HG02885 (cell line): Measurements from ENCODE around the gene COQ2.
A peak's percentile ranks its signal among the peaks of the same experiment; 100 is the strongest.

Experiments used
- ATAC-seq: cut with Tn5 transposase; IDR thresholded peaks from one replicate; pipeline ENCODE4 v1.9.1; 2021; ENCODE audit warnings: mild to moderate bottlenecking; ENCODE audit not compliant: unreplicated experiment, poor library complexity

The COQ2 gene

DNA sequence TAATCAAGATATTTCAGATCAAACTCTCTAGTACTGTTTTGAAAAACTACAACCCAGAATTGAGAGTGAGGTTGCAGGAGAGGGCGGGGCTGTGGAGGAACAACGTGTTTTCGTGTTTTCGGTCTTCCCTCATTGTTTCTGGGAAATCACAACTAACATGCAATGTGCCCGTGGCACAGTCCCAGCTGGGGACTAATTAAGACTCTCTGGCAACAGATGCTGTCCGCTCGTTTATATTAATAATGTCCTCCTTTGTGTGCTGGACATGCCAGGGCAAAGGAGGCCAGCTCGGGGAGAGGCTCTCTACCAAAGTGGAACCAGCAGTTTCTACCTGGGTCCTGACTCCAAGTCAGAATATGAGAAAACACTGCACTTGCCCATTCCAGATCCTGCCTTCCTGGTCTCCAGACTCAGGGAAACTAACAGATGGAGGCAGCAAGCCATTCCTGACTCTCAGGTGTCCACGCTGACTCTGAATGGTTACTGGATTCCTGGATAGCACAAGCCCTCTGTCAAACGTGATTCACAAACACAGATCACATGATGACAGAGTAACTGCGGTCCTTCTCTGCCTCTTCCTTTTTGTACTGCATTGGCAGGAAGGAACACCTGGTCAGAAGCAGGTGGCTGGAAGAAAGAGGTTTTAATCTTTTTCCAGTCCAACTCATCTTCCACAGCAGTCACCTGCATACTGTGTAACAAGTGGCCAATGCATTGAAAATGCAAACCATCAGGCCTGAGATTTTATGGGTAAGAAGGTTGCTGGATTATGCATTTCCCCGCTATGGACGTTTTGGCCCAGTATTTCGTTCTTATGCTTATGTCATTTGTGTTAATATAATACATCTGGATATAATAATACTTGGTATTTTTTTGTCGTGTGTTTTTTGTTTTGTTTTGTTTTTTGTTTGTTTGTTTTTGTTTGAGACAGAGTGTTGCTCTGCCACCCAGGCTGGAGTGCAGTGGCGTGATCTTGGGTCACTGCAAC lies 65.0 kb downstream of the COQ2 start:
- peak; percentile 24 for ATAC-seq

DNA sequence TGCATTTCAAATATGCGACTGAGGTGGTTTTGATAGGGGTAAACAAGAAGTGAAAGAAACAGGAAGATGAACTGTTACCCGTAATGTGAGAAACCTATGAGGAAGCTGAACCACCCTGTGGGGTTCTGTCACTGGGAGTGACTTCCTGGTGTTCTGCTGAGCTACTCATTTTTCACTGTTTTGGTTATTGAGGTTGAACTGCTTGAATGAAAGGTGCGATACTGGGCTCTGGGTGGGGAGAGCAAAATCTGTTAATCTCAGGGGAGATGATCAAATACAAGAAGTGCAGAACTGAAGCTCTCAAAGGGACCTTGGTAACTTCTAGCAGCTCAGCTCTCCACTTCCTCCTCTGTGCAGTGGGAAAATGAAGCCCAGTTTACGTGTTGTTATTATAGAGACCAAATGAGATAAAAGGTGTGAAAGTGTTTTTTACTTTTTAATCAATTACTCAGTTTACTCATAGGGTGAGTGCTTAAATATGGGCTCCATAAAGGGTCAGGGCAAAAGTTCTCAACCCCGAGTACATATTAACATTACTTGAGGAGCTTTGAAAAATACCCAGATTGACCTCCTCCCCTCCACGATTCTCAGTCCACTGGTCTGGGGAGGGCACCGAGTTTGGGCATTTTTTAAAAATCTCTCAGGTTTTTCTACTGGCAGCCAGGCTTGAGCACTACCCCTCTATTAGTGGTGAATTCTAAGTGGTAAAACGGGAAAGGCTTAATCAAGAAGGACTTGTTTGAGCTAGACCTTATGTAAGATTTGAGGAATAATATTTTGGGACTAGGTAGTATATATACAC lies 66.7 kb downstream of the COQ2 start:
- peak; percentile 81 for ATAC-seq

DNA sequence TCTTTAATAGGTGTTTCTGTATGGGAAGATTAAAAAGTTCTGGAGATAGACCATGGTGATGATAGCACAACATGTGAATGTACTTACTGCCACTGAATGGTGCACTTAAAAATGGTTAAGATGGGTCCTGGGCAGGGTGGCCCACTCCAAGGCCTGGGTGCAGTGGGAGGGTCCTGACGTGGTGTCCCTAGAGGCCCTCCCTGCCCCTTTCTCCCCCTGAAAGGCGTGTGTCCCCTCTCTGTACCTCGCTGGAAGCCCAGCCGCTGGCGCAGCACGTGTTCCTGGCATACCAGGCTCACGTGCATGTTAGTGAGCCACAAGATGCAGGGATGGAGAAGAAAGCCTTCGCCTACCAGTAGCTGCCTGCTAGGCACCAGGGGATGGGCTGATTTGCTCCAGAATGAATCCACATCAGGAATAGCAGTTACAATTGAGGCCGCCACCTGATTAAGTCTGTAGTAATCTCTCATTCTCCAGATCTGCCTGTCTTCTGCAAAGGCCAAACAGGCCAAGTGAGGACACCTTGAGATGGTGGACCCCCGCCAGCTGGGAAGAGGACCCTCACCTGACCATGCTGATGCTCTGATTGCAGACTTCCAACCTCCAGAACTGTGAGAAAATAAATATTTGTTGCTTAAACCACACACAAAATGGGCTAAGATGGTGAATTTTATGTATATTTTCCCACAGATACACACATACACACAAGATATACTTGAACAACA lies 67.5 kb downstream of the COQ2 start:
- no peak for ATAC-seq

DNA sequence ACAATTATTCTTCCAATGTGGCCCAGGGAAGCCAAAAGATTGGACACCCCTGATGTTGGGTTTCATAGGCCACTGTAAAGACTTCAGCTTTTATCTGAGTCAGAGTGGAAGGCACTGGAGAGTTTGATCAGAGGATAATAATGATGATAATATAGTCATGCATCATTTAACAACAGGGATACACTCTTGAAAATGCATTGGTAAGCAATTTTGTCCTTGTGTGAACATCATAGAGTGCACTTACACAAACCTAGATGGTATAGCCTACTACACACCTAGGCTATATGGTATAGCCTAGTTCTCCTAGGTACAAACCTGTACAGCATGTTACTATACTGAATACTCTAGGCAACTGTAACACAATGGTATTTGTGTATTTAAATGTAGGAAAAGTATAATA lies 70.5 kb downstream of the COQ2 start:
- no peak for ATAC-seq
